IPS-NIHi11 (cell line): ENCODE data around the gene ANKS3.

Source experiments
- DNase-seq: peaks from one replicate; pipeline ENCODE4 v3.0.0; 2012; ENCODE audit warnings: mixed read lengths, low spot score

The ANKS3 gene

GRCh38 chr16:4696905-4697847 lies 36.9 kb downstream of the ANKS3 start:
- peak; percentile 5 for DNase-seq

- peak; percentile 5 for DNase-seq
Observed at GRCh38 chr16:4696172-4696904, 37.7 kb downstream of the ANKS3 start.

GRCh38 chr16:4695473-4696171 lies 38.4 kb downstream of the ANKS3 start:
- DNase-seq, result no peak

- peak; percentile 47 for DNase-seq
Observed at GRCh38 chr16:4694642-4695451, 39.2 kb downstream of the ANKS3 start.

- peak; percentile 74 for DNase-seq
Observed at GRCh38 chr16:4693956-4694641, 40.0 kb downstream of the ANKS3 start.

- DNase-seq, result peak; percentile 100
Observed at GRCh38 chr16:4693296-4693955, 40.6 kb downstream of the ANKS3 start, which contains the start of gene NUDT16L1. Gene NUDT16L1 (plus strand): TSS chr16:4693562. CDS start chr16:4693727, 165 bp downstream.

GRCh38 chr16:4692460-4693295 lies 41.4 kb downstream of the ANKS3 start:
- DNase-seq, result peak; percentile 66

- DNase-seq, result no peak
Observed at GRCh38 chr16:4691666-4692412, 42.2 kb downstream of the ANKS3 start.

GRCh38 chr16:4690946-4691665 lies 43.0 kb downstream of the ANKS3 start:
- DNase-seq, result no peak

GRCh38 chr16:4689864-4690704 lies 44.0 kb downstream of the ANKS3 start:
- no peak for DNase-seq

- DNase-seq, result no peak
Observed at GRCh38 chr16:4689091-4689671, 44.9 kb downstream of the ANKS3 start.

GRCh38 chr16:4688674-4689045 lies 45.4 kb downstream of the ANKS3 start:
- no peak for DNase-seq

GRCh38 chr16:4687946-4688673 lies 46.0 kb downstream of the ANKS3 start:
- DNase-seq, result no peak

- no peak for DNase-seq
Observed at GRCh38 chr16:4687416-4687815, 46.7 kb downstream of the ANKS3 start.

GRCh38 chr16:4686497-4687210 lies 47.4 kb downstream of the ANKS3 start:
- no peak for DNase-seq
